Ovary (tissue), 3 donors: ENCODE measurements around the gene GPR35.

Experiments used
- CTCF ChIP-seq, 3 donors: fragments of 450-650 bp in 2 of 3; fragments of 200-600 bp in 1 of 3; IDR thresholded peaks; one replicate each; pipeline versions ENCODE4 v1.5.1 to v1.8.0; 2016 to 2022; ENCODE audit warnings: antibody characterized with exemption in 3 of 3, mild to moderate bottlenecking in 1 of 3
- EP300 ChIP-seq: sonication (generic); formaldehyde crosslinking; IDR thresholded peaks from one replicate; pipeline ENCODE4 v1.6.1; 2017; ENCODE audit warnings: antibody characterized with exemption
- POLR2A ChIP-seq: fragments of 450-650 bp; IDR thresholded peaks from one replicate; pipeline ENCODE4 v1.6.1; 2017; ENCODE audit warnings: antibody characterized with exemption, mild to moderate bottlenecking, moderate library complexity
- donor health status: DM: no; HTN: no; CAD: no.

GRCh38 chr2:240586198-240586918 lies 38.9 kb upstream of the GPR35 start, which contains the start of gene CAPN10:
- TF ChIP-seq CTCF (IDR thresholded peaks at IDR 0.05), result no peak
- peak; percentile 44 for TF ChIP-seq POLR2A
- TF ChIP-seq EP300, result no peak
